Measurements from ENCODE around the gene CELF4.

DNA sequence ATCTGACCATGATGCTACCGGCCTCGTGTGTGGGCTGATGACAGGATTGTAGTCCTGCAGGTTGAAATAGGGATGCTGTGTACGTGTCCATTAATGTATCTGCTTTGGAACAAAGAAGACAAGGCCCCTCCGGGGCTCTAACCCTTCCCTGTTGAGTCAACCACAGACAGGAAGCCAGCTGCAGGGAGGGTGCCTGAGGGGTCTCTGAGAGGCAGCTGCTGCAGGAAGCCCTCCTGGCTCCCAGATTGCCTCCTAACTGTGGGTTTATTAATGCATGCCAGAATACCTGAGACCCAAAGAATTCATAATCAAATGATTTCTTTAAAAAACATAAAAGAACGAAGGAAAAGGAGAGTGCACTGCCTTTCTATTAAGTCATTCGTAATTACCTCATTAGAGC is 140.4 kb downstream of the CELF4 start:
- no peak for TF ChIP-seq EZH2phosphoT487 (IDR thresholded peaks at IDR 0.05; ENCODE audit: insufficient read depth, low read depth)
- no peak for TF ChIP-seq EZH2 (IDR thresholded peaks at IDR 0.05; ENCODE audit: insufficient read depth, poor library complexity, severe bottlenecking)

Measured in GM23248 (cell line).